SU-DHL-6 (cell line): ENCODE data around the gene XRN2.

Source experiments
- CTCF ChIP-seq: fragments of 200-600 bp; sonication (generic); IDR thresholded peaks from one replicate; pipeline ENCODE4 v1.5.1; 2017; ENCODE audit warnings: antibody characterized with exemption, mild to moderate bottlenecking, low read length, moderate library complexity; ENCODE audit not compliant: insufficient read depth, poor library complexity, severe bottlenecking
- EZH2phosphoT487 ChIP-seq: fragments of 200-600 bp; sonication (generic), shearing (Covaris generic); conservative IDR thresholded peaks from 2 replicates; pipeline ENCODE4 v1.6.1; 2018; ENCODE audit warnings: mild to moderate bottlenecking, antibody characterized with exemption, low read length, moderate library complexity, mixed read lengths

- TF ChIP-seq EZH2phosphoT487 (no peak), CTCF (no peak)
Measured at GRCh38 chr20:21291026-21291425, 12.1 kb upstream of the XRN2 start.
